DLD1 (cell line): ENCODE data around the gene SETD1B.

Experiments used
- in situ Hi-C: cut with HindIII; loops from 2 replicates; pipeline ENCODE4 v1.10.0; 2017; ENCODE audit warnings: low sequenced_read_pairs

SETD1B gene

DNA sequence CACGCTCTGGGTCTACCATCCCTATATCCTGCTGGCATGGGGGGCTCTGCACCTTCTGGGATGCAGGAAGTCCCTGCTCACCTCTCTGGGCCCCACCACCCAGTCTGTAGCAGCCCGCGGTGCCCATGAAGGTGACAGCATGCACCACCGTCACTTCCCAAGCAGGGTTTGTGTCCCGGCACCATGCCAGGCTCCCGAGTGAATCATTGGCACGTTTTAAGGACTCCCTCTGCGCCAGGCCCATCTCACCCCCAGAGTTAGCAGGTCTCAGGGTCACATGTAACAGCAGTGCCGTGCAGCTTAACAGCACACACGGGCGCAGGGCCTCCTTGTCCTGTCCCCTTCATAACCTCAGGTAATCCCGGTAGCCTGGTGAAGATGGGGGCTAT, 19.9 kb downstream of the SETD1B start:
- in situ Hi-C loops: no loop called here

GRCh38 chr12:121825041-121825523, 21.3 kb downstream of the SETD1B start:
- in situ Hi-C loops: no loop called here

DNA sequence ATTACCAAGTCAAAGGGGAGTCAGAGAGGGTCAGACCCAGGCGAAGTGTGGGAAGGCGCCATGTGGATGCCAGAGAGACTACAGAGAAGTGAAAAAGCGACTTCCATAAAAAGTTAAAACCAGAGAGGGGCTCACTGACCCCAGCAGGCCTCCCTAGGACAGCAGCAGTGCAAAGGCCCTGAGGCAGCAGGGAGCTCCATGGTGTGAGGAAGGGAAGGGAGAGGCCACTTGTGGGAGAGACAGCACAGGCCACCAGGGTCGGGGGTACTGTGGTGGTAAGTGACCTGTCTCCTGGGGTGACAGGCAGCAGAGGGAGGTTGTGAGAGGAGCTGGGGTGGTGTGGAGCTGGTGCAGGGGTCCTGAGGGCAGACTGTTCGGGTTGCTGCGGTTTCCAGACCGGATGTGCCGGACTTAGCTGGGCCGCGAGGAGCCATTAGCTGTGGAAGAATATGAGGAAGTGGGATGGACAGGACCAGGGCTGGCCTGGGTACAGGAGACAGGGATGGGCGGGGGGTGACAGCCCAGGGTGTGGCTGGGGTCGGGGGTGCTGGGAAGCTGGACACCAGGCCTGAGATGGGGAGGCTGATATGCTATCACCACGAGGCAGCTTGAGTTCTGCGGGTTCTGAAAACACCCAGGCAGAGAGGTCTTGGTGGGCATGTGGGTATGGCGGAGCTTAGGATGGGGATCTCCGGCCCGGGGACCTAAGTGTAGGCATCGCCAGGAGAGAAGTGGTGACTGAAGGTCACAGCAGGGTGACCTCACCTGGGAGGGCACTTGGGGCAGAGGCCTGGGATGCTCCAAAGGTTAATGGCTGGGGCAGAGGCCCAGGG, 22.7 kb downstream of the SETD1B start:
- in situ Hi-C loops: no loop called here

DNA sequence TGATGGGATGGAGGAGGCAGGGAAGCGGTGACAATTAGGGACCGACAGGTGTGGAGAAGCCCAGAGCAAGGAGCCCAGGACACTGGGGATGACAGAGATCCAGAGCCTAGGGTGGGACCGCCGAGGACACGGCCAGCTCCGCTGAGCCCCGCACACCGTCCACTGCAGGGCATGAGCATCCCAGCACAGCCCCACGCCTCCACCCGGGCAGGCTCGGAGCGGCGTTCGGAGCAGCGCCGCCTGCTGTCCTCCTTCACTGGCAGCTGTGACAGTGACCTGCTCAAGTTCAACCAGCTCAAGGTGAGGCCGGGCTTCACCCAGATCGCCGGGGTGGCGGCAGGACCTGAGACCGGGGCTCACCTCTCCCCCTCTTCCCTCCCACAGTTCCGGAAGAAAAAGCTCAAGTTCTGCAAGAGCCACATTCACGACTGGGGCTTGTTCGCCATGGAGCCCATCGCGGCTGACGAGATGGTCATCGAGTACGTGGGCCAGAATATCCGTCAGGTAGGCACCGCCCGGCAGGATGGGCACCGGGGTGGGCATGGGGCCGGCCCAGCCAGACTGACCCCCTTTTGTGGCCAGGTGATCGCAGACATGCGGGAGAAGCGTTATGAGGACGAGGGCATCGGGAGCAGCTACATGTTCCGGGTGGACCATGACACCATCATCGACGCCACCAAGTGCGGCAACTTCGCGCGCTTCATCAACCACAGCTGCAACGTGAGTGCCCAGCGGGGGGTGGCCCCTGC, 23.7 kb downstream of the SETD1B start:
- in situ Hi-C loops: no loop called here

DNA sequence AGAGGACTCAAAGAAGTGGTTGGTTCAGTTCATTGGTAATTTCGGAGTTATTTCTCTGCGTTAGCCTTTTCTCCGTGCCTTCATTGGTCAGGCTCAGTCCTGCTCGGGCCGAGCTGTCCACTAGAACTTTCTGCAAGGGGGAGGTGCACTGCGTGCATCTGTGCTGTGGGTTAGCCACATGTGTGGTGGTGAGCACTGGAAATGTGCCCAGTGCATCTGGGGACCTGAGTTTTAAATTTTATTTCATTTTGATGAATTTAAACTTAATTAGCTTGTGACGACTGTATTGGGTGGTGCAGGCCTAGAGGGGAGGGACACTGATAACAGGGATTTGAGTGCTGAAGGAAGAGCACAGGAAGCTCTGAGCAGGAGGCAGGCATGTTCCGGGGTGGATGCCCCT, 24.5 kb downstream of the SETD1B start:
- in situ Hi-C loops: no loop called here

GRCh38 chr12:121828826-121829225, 25.0 kb downstream of the SETD1B start:
- in situ Hi-C loops: no loop called here

- in situ Hi-C loops: no loop called here
These were observed 25.6 kb downstream of the SETD1B start for GRCh38 chr12:121829250-121829918.

- in situ Hi-C loops: no loop called here
These were observed 26.3 kb downstream of the SETD1B start for GRCh38 chr12:121830134-121830533.

GRCh38 chr12:121830588-121831265, 26.9 kb downstream of the SETD1B start:
- in situ Hi-C loops: no loop called here

DNA sequence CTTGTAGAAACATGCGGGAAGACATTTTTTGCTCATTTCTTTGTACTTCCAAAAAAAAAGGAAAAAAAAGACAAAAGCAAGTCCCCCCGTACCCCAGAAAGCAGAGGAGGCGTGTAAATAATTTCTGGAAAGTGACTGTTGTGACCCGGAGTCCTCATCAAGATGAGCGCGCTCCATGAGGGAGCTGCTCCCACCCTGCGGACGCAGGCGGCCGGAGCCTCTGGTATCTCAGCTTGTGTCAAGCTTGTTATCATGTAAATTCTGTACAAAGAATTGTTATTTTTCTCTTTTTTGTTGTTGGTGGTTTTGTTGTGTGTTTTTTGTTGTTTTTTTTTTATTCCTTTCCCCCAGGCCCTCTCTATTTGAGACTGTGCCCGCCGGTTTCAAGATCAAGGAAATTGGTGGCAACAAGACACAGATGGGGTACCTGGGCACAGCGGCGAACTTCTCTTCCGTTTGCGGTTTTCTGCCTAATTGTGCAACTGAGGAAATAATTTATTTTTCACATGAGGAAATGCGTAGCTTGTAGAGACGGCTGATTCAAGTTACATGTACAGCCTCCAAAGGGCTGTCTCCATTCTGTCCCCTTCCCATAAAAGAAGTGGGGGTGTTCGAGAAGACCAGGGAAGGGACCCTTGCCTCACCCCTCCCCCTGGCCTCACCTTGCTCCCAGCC, 27.9 kb downstream of the SETD1B start:
- in situ Hi-C loops: no loop called here

GRCh38 chr12:121837680-121838079, 33.9 kb downstream of the SETD1B start:
- in situ Hi-C loops: no loop called here

- in situ Hi-C loops: no loop called here
These were observed 34.3 kb downstream of the SETD1B start for GRCh38 chr12:121838126-121838525.

DNA sequence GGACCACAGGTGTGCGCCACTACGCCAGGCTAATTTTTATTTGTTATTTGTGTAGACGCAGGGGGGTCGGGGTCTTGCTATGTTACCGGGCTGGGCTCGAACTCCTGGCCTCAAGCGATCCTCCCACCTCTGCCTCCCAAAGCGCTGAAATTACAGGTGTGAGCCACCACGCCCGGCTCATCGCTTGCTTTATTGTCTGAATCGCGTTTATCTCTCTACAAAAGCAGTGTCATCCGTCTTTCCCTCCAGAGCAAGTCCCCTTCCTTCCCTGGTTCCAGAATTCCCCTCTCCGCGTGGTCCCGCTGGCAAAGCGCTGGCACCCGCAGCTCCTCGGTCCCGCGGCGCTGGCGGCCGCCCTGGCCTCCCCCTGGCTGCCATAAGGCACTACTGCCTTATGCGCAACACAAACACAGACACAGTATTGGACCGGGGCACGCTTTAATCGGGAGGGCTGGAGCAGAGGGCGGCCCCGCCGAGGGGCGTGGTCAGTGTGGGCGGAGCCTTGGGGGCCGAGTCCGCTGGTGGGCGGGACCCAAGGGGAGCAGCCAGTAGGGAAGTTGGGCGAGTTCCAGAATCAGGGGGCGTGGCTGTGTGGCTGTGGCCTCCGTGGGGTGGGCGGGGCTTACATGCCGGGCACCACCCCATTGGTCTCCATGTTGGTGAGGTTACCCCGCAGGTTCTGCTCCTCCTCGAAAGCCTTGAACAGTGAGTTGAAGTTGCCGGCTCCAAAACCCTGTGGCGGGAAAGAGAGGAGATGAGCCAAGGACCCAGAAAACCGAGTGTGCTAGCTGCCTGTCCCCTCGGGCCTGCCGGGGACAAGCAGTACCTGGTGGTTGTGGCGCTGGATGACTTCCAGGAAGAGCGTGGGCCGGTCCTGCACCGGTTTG, 35.5 kb downstream of the SETD1B start:
- in situ Hi-C loops: no loop called here

DNA sequence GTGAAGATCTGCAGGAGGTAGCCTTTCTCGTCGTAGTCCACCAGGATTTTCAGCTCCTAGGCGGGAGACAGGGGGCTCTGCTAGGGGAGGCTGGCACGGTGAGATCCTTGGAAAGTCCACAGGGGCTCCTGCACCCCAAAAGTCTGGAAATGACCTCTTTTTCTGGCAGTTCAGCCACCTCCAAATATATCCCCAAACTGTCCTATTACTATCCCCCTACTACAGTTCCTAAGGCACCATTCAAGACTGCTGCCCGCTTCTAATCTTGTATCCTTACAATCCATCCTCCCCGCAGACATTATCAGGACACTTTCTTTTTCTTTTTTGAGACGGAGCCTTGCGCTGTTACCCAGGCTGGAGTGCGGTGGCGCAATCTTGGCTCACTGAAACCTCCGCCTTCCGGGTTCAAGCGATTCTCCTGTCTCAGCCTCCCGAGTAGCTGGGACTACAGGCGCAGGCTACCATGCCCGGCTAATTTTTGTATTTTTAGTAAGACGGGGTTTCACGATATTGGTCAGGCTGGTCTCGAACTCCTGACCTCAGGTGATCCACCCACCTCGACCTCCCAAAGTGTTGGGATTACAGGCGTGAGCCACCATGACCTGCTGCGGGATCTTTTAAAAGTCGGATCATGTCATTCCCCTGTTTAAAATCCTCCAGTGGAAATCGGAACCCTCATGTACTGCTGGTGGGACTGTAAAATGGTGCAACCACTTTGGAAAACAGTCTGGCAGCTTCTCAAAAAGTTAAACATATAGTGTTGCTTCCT, 36.4 kb downstream of the SETD1B start:
- in situ Hi-C loops: no loop called here

DNA sequence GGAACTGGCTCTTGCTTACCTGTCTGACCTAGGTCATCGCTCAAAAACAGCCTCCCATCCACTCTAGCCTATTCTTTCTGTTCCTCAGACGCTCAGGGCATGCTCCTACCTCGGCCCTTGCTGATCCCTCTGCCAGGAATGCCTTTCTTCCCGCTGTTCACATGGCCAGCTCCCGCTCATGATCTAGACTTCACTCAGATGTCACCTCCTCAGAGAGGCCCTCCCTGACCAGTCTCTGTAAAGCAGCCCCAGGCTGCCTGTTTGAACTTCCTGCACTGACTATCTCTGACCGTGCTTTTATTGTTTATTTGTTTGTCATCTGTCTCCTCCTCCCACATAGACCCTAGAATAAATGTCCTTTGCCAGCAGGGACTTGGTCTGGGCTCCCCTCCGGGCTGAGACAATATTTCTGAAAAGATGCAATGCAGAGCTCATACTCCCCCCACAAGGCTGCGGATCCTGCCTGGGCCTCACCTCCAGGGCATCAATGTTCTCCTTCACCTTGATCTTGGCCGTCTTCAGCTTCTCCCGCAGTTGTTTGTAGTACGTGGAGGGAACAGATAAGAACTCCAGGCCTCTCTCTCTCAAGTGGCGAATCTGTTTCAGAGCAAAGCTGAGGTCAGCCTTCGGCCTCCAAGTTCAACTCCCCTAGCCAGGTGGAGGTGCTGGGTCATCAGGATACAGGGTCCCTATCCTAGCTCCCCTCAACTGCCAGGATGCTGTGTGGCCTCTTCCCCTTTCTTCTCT, 39.6 kb downstream of the SETD1B start:
- in situ Hi-C loops: no loop called here

DNA sequence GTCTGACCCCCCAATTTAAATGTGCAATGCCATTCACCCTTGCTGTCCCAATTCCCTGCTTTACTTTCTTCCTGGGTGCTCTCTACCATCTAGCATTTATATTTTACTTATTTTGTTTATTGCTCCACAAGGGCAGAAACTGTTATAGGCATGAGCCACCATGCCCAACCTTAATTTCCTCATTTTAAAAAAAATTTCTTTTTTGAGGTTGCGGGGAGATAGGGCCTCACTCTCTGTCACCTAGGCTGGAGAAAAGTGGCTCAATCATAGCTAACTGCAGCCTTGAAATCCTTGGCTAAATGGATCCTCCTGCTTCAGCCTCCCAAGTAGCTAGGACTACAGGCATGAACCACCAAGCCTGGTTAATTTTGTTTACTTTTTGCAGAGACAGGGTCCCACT, 41.9 kb downstream of the SETD1B start:
- in situ Hi-C loops: no loop called here

GRCh38 chr12:121849211-121849610, 45.4 kb downstream of the SETD1B start:
- in situ Hi-C loops: no loop called here

DNA sequence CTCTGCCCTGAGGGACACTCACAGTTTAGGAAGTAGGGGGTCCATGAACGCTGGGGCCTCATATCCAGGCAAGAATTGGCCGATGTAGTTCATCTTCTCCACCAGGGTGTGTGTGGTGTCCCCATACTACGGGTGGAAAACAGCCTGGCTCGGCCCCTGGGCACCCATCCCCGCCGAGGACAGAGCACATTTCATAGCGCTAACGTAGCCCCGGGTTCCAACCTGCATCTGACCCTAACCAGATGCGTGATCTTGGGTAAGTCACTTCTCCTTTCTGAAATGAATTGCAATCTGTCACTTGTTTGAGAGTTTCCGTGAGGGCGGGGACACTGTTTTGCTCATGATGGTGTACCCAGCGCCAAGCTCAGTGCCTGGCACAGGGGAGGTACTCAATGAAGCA, 45.9 kb downstream of the SETD1B start:
- in situ Hi-C loops: no loop called here
